SK-N-SH (cell line): Measurements from ENCODE around the gene MPEG1. TPM values are rescaled to one million over a fixed set of nuclear protein-coding genes. Genes with fewer than 3 reads are reported as not detected.

Source experiments
- CTCF ChIA-PET: fragments of 300-600, 350-600 bp; formaldehyde crosslinking; extraction: SDS; loops from one replicate; lab custom pipeline; 2021; lab: Yijun Ruan, JAX
- POLR2A ChIA-PET: fragments of 350-600 bp; sonication (Branson Sonifier 250); formaldehyde crosslinking; extraction: SDS; loops from one replicate; lab custom pipeline; 2020; ENCODE audit warnings: antibody characterized with exemption, inconsistent platforms; lab: Yijun Ruan, JAX
- DNase-seq: peaks from one replicate; pipeline ENCODE4 v3.0.0; 2012
- H2AFZ ChIP-seq: fragments of 200-600 bp; sonication (generic); 2 replicates; pipeline ENCODE4 v1.8.1; 2016; ENCODE audit warnings: antibody characterized with exemption, mild to moderate bottlenecking, low read depth
- H3F3A ChIP-seq: fragments of 200-600 bp; sonication (generic); replicated peaks from 2 replicates; pipeline ENCODE3; 2016; ENCODE audit warnings: antibody characterized with exemption, mild to moderate bottlenecking; ENCODE audit not compliant: insufficient read depth
- H3K27ac ChIP-seq, 2 experiments: fragments of 200-500 bp in 1 of 2; fragments of 200-600 bp in 1 of 2; sonication (Bioruptor generic) in 1 of 2; sonication (generic), shearing (Covaris generic) in 1 of 2; 2 replicates each; pipeline versions ENCODE4 v1.5.1 to v1.6.1; 2014 to 2016; ENCODE audit warnings: low read depth in 2 of 2, inconsistent platforms in 1 of 2, low read length in 1 of 2, mild to moderate bottlenecking in 1 of 2, mixed read lengths in 1 of 2
- H3K27me3 ChIP-seq: fragments of 200-600 bp; sonication (generic), shearing (Covaris generic); 2 replicates; pipeline ENCODE4 v1.6.1; 2016; ENCODE audit warnings: mixed run types; ENCODE audit not compliant: insufficient read depth
- H3K36me3 ChIP-seq, 2 experiments: fragments of 200-500 bp in 1 of 2; fragments of 200-600 bp in 1 of 2; sonication (Bioruptor generic) in 1 of 2; sonication (generic) in 1 of 2; replicated peaks in 1 of 2; 2 replicates each; pipeline versions ENCODE3 to v1.5.1; 2014 to 2016; ENCODE audit warnings: low read length in 1 of 2, mild to moderate bottlenecking in 1 of 2; ENCODE audit not compliant: insufficient read depth in 2 of 2, control insufficient read depth in 1 of 2
- H3K4me1 ChIP-seq, 2 experiments: fragments of 200-500 bp in 1 of 2; fragments of 200-600 bp in 1 of 2; sonication (Bioruptor generic) in 1 of 2; sonication (generic), shearing (Covaris generic) in 1 of 2; 2 replicates each; pipeline versions ENCODE4 v1.5.1 to v1.6.1; 2014 to 2016; ENCODE audit warnings: low read depth in 1 of 2, low read length in 1 of 2, mixed run types in 1 of 2; ENCODE audit not compliant: insufficient read depth in 2 of 2, control insufficient read depth in 1 of 2
- H3K4me2 ChIP-seq: fragments of 200-600 bp; sonication (generic), shearing (Covaris generic); 2 replicates; pipeline ENCODE4 v1.6.1; 2017; ENCODE audit warnings: mixed run types
- H3K4me3 ChIP-seq, 2 experiments: fragments of 200-500 bp in 1 of 2; fragments of 200-600 bp in 1 of 2; sonication (Bioruptor generic) in 1 of 2; sonication (generic), shearing (Covaris generic) in 1 of 2; 2 replicates each; pipeline versions ENCODE4 v1.5.1 to v1.8.1; 2014 to 2016; ENCODE audit warnings: low read depth in 2 of 2, inconsistent platforms in 1 of 2, low read length in 1 of 2, mild to moderate bottlenecking in 1 of 2, mixed read lengths in 1 of 2, moderate library complexity in 1 of 2
- H3K79me2 ChIP-seq: fragments of 200-600 bp; sonication (generic); 2 replicates; pipeline ENCODE4 v1.8.1; 2017; ENCODE audit warnings: mild to moderate bottlenecking; ENCODE audit not compliant: insufficient read depth
- H3K9ac ChIP-seq: fragments of 200-600 bp; sonication (generic); 2 replicates; pipeline ENCODE4 v1.6.1; 2017; ENCODE audit warnings: mixed run types
- H3K9me2 ChIP-seq: fragments of 200-600 bp; sonication (generic); 2 replicates; pipeline ENCODE4 v1.6.1; 2017; ENCODE audit warnings: mixed run types
- H3K9me3 ChIP-seq: fragments of 200-600 bp; sonication (generic); 2 replicates; pipeline ENCODE4 v1.6.1; 2017; ENCODE audit warnings: mixed run types, mild to moderate bottlenecking, moderate library complexity
- H4K20me1 ChIP-seq: fragments of 200-600 bp; sonication (generic); 2 replicates; pipeline ENCODE4 v1.6.1; 2017; ENCODE audit warnings: mild to moderate bottlenecking, mixed run types; ENCODE audit not compliant: insufficient read depth
- CTCF ChIP-seq: fragments of 200-600 bp; sonication (generic); IDR thresholded peaks from 2 replicates; pipeline ENCODE4 v1.6.1; 2017; ENCODE audit warnings: antibody characterized with exemption, mild to moderate bottlenecking, moderate library complexity
- EP300 ChIP-seq, 2 experiments: IDR thresholded peaks; 2 replicates each; pipeline versions ENCODE4 v1.4.0 to v1.6.1; 2012; ENCODE audit warnings: borderline replicate concordance in 1 of 2, low read depth in 1 of 2, low read length in 1 of 2
- EZH2phosphoT487 ChIP-seq: fragments of 200-600 bp; sonication (generic); IDR thresholded peaks from 2 replicates; pipeline ENCODE4 v1.6.1; 2017; ENCODE audit warnings: low read depth, mixed run types, mild to moderate bottlenecking, antibody characterized with exemption, moderate library complexity, borderline replicate concordance
- FOSL2 ChIP-seq: IDR thresholded peaks from 2 replicates; pipeline ENCODE4 v1.4.0; 2012; ENCODE audit warnings: low read depth, mild to moderate bottlenecking, moderate library complexity, borderline replicate concordance
- FOXJ3 ChIP-seq: sonication (generic); formaldehyde crosslinking; IDR thresholded peaks from 2 replicates; pipeline ENCODE4 v1.5.1; 2020; ENCODE audit warnings: mild to moderate bottlenecking, missing genetic modification reagents
- GATA2 ChIP-seq: sonication (generic); formaldehyde crosslinking; IDR thresholded peaks from 2 replicates; pipeline ENCODE4 v1.5.0; 2020; ENCODE audit warnings: mild to moderate bottlenecking, missing genetic modification reagents
- IRF3 ChIP-seq: fragments of 150-350 bp; IDR thresholded peaks from 2 replicates; pipeline ENCODE4 v1.6.1; 2016; ENCODE audit warnings: mild to moderate bottlenecking, low read depth, low read length
- JUND ChIP-seq: IDR thresholded peaks from 2 replicates; pipeline ENCODE4 v1.4.0; 2012
- MXI1 ChIP-seq: IDR thresholded peaks from 2 replicates; pipeline ENCODE4 v1.6.1; 2012; ENCODE audit warnings: mild to moderate bottlenecking, low read depth, low read length, improper control_type of control experiment
- NFIC ChIP-seq: IDR thresholded peaks from 2 replicates; pipeline ENCODE4 v1.4.0; 2012; ENCODE audit warnings: borderline replicate concordance
- PBX3 ChIP-seq: IDR thresholded peaks from 2 replicates; pipeline ENCODE4; 2012
- POLR2AphosphoS5 ChIP-seq: IDR thresholded peaks from 2 replicates; pipeline ENCODE4 v1.6.1; 2012; ENCODE audit warnings: low read depth, low read length
- RAD21 ChIP-seq: IDR thresholded peaks from 2 replicates; pipeline ENCODE4 v1.6.1; 2012; ENCODE audit warnings: mild to moderate bottlenecking, low read length
- REST ChIP-seq: IDR thresholded peaks from 2 replicates; pipeline ENCODE4 v1.6.1; 2012; ENCODE audit warnings: mild to moderate bottlenecking, low read depth, low read length, moderate library complexity
- RXRA ChIP-seq: IDR thresholded peaks from 2 replicates; pipeline ENCODE4 v1.4.0; 2012; ENCODE audit warnings: low read depth, mild to moderate bottlenecking, borderline replicate concordance
- SMC3 ChIP-seq: IDR thresholded peaks from 2 replicates; pipeline ENCODE4 v1.6.1; 2012; ENCODE audit warnings: low read depth, low read length, improper control_type of control experiment
- USF2 ChIP-seq: fragments of 150-350 bp; IDR thresholded peaks from 2 replicates; pipeline ENCODE4 v1.6.1; 2017; ENCODE audit warnings: antibody characterized with exemption, low read length, low read depth, borderline replicate concordance
- WGBS: methylation state at CpG from one replicate; pipeline ENCODE4 v1.1.6; 2017; ENCODE audit warnings: low lambda C conversion rate; 5-methylcytosine and 5-hydroxymethylcytosine counted together
- polyA plus RNA-seq, 3 experiments: library from polyadenylated mRNA; depleted of rRNA; stranded (reverse); fragments of >200 nt; gene quantifications; 2 replicates each; pipeline ENCODE4 v1.2.3, GENCODE V29; 2012

Gene MPEG1
- polyA plus RNA-seq, 1 of the 3 experiments (the other 2 are of a cell fraction), result not detected

- 12% methylated on average over 6 of the region's 7 CpGs for WGBS
- H3K36me3 ChIP-seq, result no peaks in the 10 kb centered on the region
- H2AFZ ChIP-seq, result no peak overlapping the region
- H3K4me1 ChIP-seq, result no peaks in the 10 kb centered on the region
- no peaks in the 10 kb centered on the region for H3K9me2 ChIP-seq
- H4K20me1 ChIP-seq, result no peaks in the 10 kb centered on the region
- H3K9me3 ChIP-seq, result no peaks in the 10 kb centered on the region
- H3F3A ChIP-seq, result no peaks in the 10 kb centered on the region
- CTCF ChIA-PET, result interaction anchor here (1.2 kb wide), 1 partner anchor 168 kb away, joined by 3 read pairs; no protein-coding TSS in a partner anchor
- no peak overlapping the region for H3K9ac ChIP-seq
- H3K4me3 ChIP-seq, result no peak overlapping the region
- no peaks in the 10 kb centered on the region for H3K79me2 ChIP-seq
- H3K27ac ChIP-seq, result no peak overlapping the region
- H3K27me3 ChIP-seq, result peaks cover 4% of the 10 kb centered on the region; the same call in 1 of the 2 replicates
- POLR2A ChIA-PET, result no interaction called here
- TF ChIP-seq REST (no peak), RAD21 (no peak), NFIC (no peak), FOXJ3 (no peak), EP300 (IDR thresholded peaks at IDR 0.05; ENCODE audit: borderline replicate concordance in 1 of 2, low read depth in 1 of 2, low read length in 1 of 2) (no peak), IRF3 (no peak), EZH2phosphoT487 (no peak), JUND (no peak), MXI1 (no peak), FOSL2 (no peak), RXRA (no peak), GATA2 (CRISPR knock-in tag) (no peak)
- DNase-seq, result no peak
- H3K4me2 ChIP-seq, result no peak overlapping the region
These were observed 49.6 kb upstream of the MPEG1 start for GRCh38 chr11:59262177-59262818.

GRCh38 chr11:59261150-59261549, 48.4 kb upstream of the MPEG1 start:
- no peak overlapping the region for H3K27ac ChIP-seq
- H3F3A ChIP-seq, result no peaks in the 10 kb centered on the region
- no peaks in the 10 kb centered on the region for H3K4me1 ChIP-seq
- H4K20me1 ChIP-seq, result no peaks in the 10 kb centered on the region
- WGBS, result 25% methylated on average over 2 of the region's 2 CpGs
- CTCF ChIA-PET, result interaction anchor here (1.2 kb wide), 1 partner anchor 169 kb away, joined by 3 read pairs; no protein-coding TSS in a partner anchor
- DNase-seq, result no peak
- H3K9ac ChIP-seq, result no peak overlapping the region
- no peak overlapping the region for H3K4me2 ChIP-seq
- H3K79me2 ChIP-seq, result no peaks in the 10 kb centered on the region
- no peak overlapping the region for H2AFZ ChIP-seq
- no peak overlapping the region for H3K4me3 ChIP-seq
- POLR2A ChIA-PET, result no interaction called here
- H3K36me3 ChIP-seq, result no peaks in the 10 kb centered on the region
- H3K27me3 ChIP-seq, result peaks cover 4% of the 10 kb centered on the region; the same call in 1 of the 2 replicates
- no peaks in the 10 kb centered on the region for H3K9me3 ChIP-seq
- H3K9me2 ChIP-seq, result no peaks in the 10 kb centered on the region
- no peak for TF ChIP-seq CTCF
- TF ChIP-seq PBX3, result no peak
- no peak for TF ChIP-seq USF2
- no peak for TF ChIP-seq POLR2AphosphoS5
- no peak for TF ChIP-seq EP300 (IDR thresholded peaks at IDR 0.05; ENCODE audit: borderline replicate concordance in 1 of 2, low read depth in 1 of 2, low read length in 1 of 2)
- no peak for TF ChIP-seq SMC3
- TF ChIP-seq IRF3, result no peak
